Naive thymus-derived CD4-positive, alpha-beta T cell (primary cell): ENCODE results near the gene STT3A. TPM values are rescaled to one million over a fixed set of nuclear protein-coding genes. Genes with fewer than 3 reads are reported as not detected.

Experiments used
- ATAC-seq: fragments of 150-1000 bp; cut with Tn5 transposase; 2 replicates; pipeline ENCODE4 v1.10.0; 2021; ENCODE audit warnings: mild to moderate bottlenecking, moderate library complexity
- CTCF ChIA-PET: fragments of 350-600 bp; sonication (Branson Sonifier 250); formaldehyde crosslinking; loops from one replicate; lab custom pipeline; 2021; ENCODE audit warnings: antibody characterized with exemption; lab: Charles Lee
- POLR2A ChIA-PET: fragments of 350-600 bp; sonication (Branson Sonifier 250); formaldehyde crosslinking; loops from one replicate; lab custom pipeline; 2021; ENCODE audit warnings: antibody characterized with exemption, inconsistent platforms; lab: Charles Lee
- DNase-seq, 9 donors: peaks; one replicate each; pipeline versions ENCODE4 v3.0.0 to v3.0.0-alpha.2; 2020 to 2022; ENCODE audit warnings: mixed read lengths in 1 of 9
- H3K27ac ChIP-seq: one replicate; pipeline ENCODE4 v1.7.0; 2013; ENCODE audit warnings: mild to moderate bottlenecking, low read depth, low read length, moderate library complexity
- H3K27me3 ChIP-seq, 2 donors: one replicate each; pipeline ENCODE4 v1.7.0; 2013; ENCODE audit warnings: low read length in 2 of 2, mild to moderate bottlenecking in 2 of 2, moderate library complexity in 2 of 2; ENCODE audit not compliant: control insufficient read depth in 2 of 2, insufficient read depth in 2 of 2
- H3K36me3 ChIP-seq, 3 experiments: 1 replicate in 2 of 3; 2 replicates in 1 of 3; pipeline ENCODE4 v1.7.0; 2013; ENCODE audit warnings: low read length in 3 of 3, mild to moderate bottlenecking in 3 of 3, moderate library complexity in 1 of 3; ENCODE audit not compliant: insufficient read depth in 3 of 3, control insufficient read depth in 2 of 3
- H3K4me1 ChIP-seq, 2 donors: one replicate each; pipeline ENCODE4 v1.7.0; 2013; ENCODE audit warnings: low read length in 2 of 2, mild to moderate bottlenecking in 2 of 2, moderate library complexity in 1 of 2; ENCODE audit not compliant: control insufficient read depth in 2 of 2, insufficient read depth in 2 of 2
- H3K4me3 ChIP-seq: 2 replicates; pipeline ENCODE4 v1.7.0; 2013; ENCODE audit warnings: mild to moderate bottlenecking, low read length
- H3K9me3 ChIP-seq, 3 experiments: 1 replicate in 2 of 3; 2 replicates in 1 of 3; pipeline ENCODE4 v1.7.0; 2013; ENCODE audit warnings: low read length in 3 of 3; ENCODE audit not compliant: control insufficient read depth in 2 of 3
- H3K27ac Mint-ChIP-seq, 9 donors: one replicate each; pipeline ENCODE4 v1.8.0; 2020 to 2022; ENCODE audit warnings: mixed read lengths in 9 of 9, mild to moderate bottlenecking in 8 of 9, moderate library complexity in 5 of 9, inconsistent platforms in 2 of 9
- H3K27me3 Mint-ChIP-seq, 5 donors: one replicate each; pipeline ENCODE4 v1.8.0; 2021 to 2022; ENCODE audit warnings: mixed read lengths in 5 of 5, mild to moderate bottlenecking in 1 of 5
- H3K36me3 Mint-ChIP-seq, 5 donors: one replicate each; pipeline ENCODE4 v1.8.0; 2020 to 2022; ENCODE audit warnings: mixed read lengths in 5 of 5, mild to moderate bottlenecking in 3 of 5, inconsistent platforms in 1 of 5
- H3K4me1 Mint-ChIP-seq, 7 donors: one replicate each; pipeline ENCODE4 v1.8.0; 2020 to 2022; ENCODE audit warnings: mixed read lengths in 7 of 7, mild to moderate bottlenecking in 3 of 7, inconsistent platforms in 1 of 7
- H3K4me3 Mint-ChIP-seq, 10 donors: one replicate each; pipeline ENCODE4 v1.8.0; 2020 to 2022; ENCODE audit warnings: mild to moderate bottlenecking in 10 of 10, mixed read lengths in 10 of 10, moderate library complexity in 6 of 10, inconsistent platforms in 2 of 10
- H3K9me3 Mint-ChIP-seq, 11 donors: one replicate each; pipeline ENCODE4 v1.8.0; 2020 to 2022; ENCODE audit warnings: mixed read lengths in 11 of 11, mild to moderate bottlenecking in 4 of 11, inconsistent platforms in 1 of 11, moderate library complexity in 1 of 11
- intact Hi-C, 2 donors: fragments of 100-400 bp; cut with micrococcal nuclease; formaldehyde crosslinking; loops; one replicate each; pipeline ENCODE4 v1.15.1; 2023
- polyA plus RNA-seq, 2 donors: library from polyadenylated mRNA; unstranded; fragments of 300-500 nt; fragmentation: Illumina TruSeq; gene quantifications; one replicate each; pipeline ENCODE4 v1.2.3, GENCODE V29; 2021
- total RNA-seq, 6 experiments: library from RNA in 5 of 6; stranded (reverse) in 5 of 6; gene quantifications; 1 replicate in 5 of 6; 2 replicates in 1 of 6; pipeline ENCODE4 v1.2.3 and lab custom pipeline; 2021 to 2026

Gene STT3A
- total and polyA plus RNA-seq, 7 experiments from 2014 or later: 27.3 to 153 (median 60.6) TPM

DNA sequence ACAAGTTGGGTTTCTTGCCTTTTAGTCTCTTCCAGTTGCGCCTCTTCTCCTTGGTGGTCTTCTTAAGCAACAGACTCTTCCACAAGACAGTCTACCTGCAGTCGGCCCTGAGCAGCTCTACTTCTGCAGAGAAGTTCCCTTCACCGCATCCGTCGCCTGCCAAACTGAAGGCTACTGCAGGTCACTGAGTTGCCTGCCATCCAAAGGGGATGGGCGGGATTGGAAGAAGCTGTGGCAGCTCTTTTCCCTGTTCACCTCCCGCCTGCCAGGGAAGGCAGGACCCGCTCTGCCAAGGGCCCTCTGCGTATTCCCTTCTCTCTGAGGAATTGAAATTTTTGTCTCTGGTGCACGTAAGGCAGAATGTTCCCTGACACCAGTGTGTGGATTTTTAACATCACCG lies 9.2 kb upstream of the STT3A start:
- H3K36me3 Mint-ChIP-seq: peaks cover 4 to 36% (median 30%) of the 10 kb centered on the region in 5 donors
- Histone ChIP-seq H3K36me3 (peaks cover 17 to 54% (median 21%) of the 10 kb centered on the region in 3 experiments), H3K4me1 (no peaks in the 10 kb centered on the region), H3K4me3 (no peak overlapping the region), H3K9me3 (no peaks in the 10 kb centered on the region), H3K27me3 (no peaks in the 10 kb centered on the region), H3K27ac (no peak overlapping the region)
- no peaks in the 10 kb centered on the region for H3K9me3 Mint-ChIP-seq
- DNase-seq (no peak), ATAC-seq (no peak)
- H3K27ac Mint-ChIP-seq: no peak overlapping the region
- intact Hi-C loops: no loop called here
- H3K4me1 Mint-ChIP-seq: peaks cover 0 to 4% (median 0%) of the 10 kb centered on the region in 7 donors
- no peaks in the 10 kb centered on the region for H3K27me3 Mint-ChIP-seq
- H3K4me3 Mint-ChIP-seq: no peak overlapping the region
- ChIA-PET CTCF (no interaction called here), POLR2A (interaction anchor here (1.1 to 3.3 kb wide), 3 partner anchors 9 to 43 kb away, joined by 3 to 11 read pairs (median 6); partner anchors contain the start of genes EI24 and STT3A)

DNA sequence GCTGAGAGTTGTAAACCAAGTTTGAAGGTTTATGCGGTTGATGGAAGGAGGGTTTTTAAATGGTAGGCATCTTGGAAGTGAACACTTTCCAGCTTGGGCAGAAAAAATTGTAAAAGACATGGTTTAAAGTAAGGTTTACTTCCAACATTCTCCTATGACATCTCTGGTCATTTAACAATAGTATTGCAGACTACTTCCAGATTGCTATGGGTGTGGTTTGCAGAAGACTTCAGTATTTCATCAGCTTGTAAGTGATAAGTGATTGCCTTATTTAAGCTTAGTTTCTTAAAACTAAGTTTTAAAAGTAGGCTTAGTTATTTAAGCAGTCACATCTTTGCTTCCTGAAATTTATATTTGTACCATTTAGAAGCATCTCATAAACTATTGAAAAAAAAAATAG lies 7.2 kb upstream of the STT3A start:
- POLR2A ChIA-PET: interaction anchor here (0.7 to 1.0 kb wide), 2 partner anchors 15 to 697 kb away, joined by 4 to 5 read pairs; no protein-coding TSS in a partner anchor
- Mint-ChIP-seq H3K4me3 (no peak overlapping the region), H3K9me3 (no peaks in the 10 kb centered on the region), H3K36me3 (peaks cover 0 to 27% (median 20%) of the 10 kb centered on the region in 5 donors), H3K27me3 (no peaks in the 10 kb centered on the region), H3K27ac (no peak overlapping the region), H3K4me1 (peaks cover 0 to 4% (median 0%) of the 10 kb centered on the region in 7 donors)
- Histone ChIP-seq H3K4me3 (no peak overlapping the region), H3K27me3 (no peaks in the 10 kb centered on the region), H3K27ac (no peak overlapping the region), H3K9me3 (no peaks in the 10 kb centered on the region), H3K36me3 (peaks cover 4 to 36% (median 6%) of the 10 kb centered on the region in 3 experiments), H3K4me1 (no peaks in the 10 kb centered on the region)
- CTCF ChIA-PET: no interaction called here
- DNase-seq (no peak), ATAC-seq (no peak)
- intact Hi-C loops: no loop called here

DNA sequence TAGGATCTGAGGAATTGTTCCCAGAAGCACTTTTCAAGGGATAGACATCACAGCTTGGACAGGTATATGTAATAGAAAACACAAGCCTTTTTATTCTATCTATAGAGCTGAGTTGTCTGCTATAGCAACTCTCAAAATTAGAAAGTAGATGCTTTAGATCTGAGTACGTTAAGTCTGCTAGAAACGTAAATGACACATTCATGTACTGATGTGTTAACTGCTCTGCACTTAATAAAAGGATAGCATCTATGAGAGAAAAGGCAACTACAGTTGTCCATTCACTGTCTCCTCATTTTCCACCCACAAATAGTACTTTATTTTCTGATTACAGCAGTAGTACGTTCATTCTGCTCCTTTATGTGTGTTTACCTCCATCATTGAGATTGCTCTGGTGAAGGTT lies 6.0 kb upstream of the STT3A start:
- ChIA-PET CTCF (no interaction called here), POLR2A (no interaction called here)
- Histone ChIP-seq H3K9me3 (no peaks in the 10 kb centered on the region), H3K27ac (no peak overlapping the region), H3K4me3 (no peak overlapping the region), H3K27me3 (no peaks in the 10 kb centered on the region), H3K4me1 (peaks cover 4% of the 10 kb centered on the region in 2 donors), H3K36me3 (peaks cover 3 to 27% (median 6%) of the 10 kb centered on the region in 3 experiments)
- H3K27ac Mint-ChIP-seq: no peak overlapping the region
- H3K9me3 Mint-ChIP-seq: no peaks in the 10 kb centered on the region
- intact Hi-C loops: no loop called here
- ATAC-seq (no peak), DNase-seq (no peak)
- peaks cover 0 to 23% (median 16%) of the 10 kb centered on the region in 5 donors for H3K36me3 Mint-ChIP-seq
- no peaks in the 10 kb centered on the region for H3K27me3 Mint-ChIP-seq
- peaks cover 3 to 8% (median 4%) of the 10 kb centered on the region in 7 donors for H3K4me1 Mint-ChIP-seq
- H3K4me3 Mint-ChIP-seq: no peak overlapping the region

DNA sequence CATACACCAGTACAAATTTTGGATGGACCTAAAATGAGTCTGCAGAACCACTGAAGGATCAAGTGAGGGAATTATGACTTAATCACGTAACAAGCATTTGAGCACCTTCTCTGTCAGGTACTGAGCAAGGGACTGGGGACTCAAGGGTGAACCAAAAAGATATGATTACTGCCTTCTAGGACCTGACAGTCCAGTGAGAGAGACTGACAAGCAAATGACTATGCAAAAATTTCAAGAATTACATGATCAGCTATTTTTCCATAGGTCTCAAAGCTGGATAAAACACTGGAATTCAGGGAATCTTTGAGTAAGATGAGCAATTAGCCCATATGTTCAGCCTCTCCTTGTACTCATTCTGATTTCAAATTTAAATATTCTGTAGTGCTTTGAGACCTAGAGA lies 5.2 kb upstream of the STT3A start:
- DNase-seq (no peak), ATAC-seq (no peak)
- Mint-ChIP-seq H3K27me3 (no peaks in the 10 kb centered on the region), H3K4me3 (no peak overlapping the region), H3K36me3 (peaks cover 0 to 23% (median 16%) of the 10 kb centered on the region in 5 donors), H3K27ac (no peak overlapping the region), H3K9me3 (peaks cover 0 to 2% (median 0%) of the 10 kb centered on the region in 11 donors), H3K4me1 (peaks cover 4 to 14% (median 10%) of the 10 kb centered on the region in 7 donors)
- ChIA-PET CTCF (no interaction called here), POLR2A (no interaction called here)
- intact Hi-C loops: no loop called here
- peaks cover 5 to 6% of the 10 kb centered on the region in 2 donors for H3K4me1 ChIP-seq
- H3K36me3 ChIP-seq: peaks cover 3 to 19% (median 5%) of the 10 kb centered on the region in 3 experiments
- no peak overlapping the region for H3K27ac ChIP-seq
- H3K27me3 ChIP-seq: no peaks in the 10 kb centered on the region
- no peaks in the 10 kb centered on the region for H3K9me3 ChIP-seq
- no peak overlapping the region for H3K4me3 ChIP-seq

GRCh38 chr11:125588505-125588904 lies 4.1 kb upstream of the STT3A start:
- Mint-ChIP-seq H3K4me1 (peaks cover 9 to 24% (median 19%) of the 10 kb centered on the region in 7 donors), H3K4me3 (no peak overlapping the region), H3K27me3 (no peaks in the 10 kb centered on the region), H3K27ac (peak overlapping the region in 4 of 9 donors; percentile 29 to 90 (median 56)), H3K36me3 (peaks cover 0 to 14% (median 11%) of the 10 kb centered on the region in 5 donors), H3K9me3 (peaks cover 0 to 2% (median 0%) of the 10 kb centered on the region in 11 donors)
- H3K36me3 ChIP-seq: peaks cover 0 to 13% (median 0%) of the 10 kb centered on the region in 3 experiments
- peaks cover 9 to 11% of the 10 kb centered on the region in 2 donors for H3K4me1 ChIP-seq
- POLR2A ChIA-PET: interaction anchor here (6.1 kb wide), 1 partner anchor 18 kb away, joined by 104 read pairs; the partner anchor contains the start of gene EI24
- H3K27ac ChIP-seq: no peak overlapping the region
- CTCF ChIA-PET: no interaction called here
- H3K4me3 ChIP-seq: no peak overlapping the region
- intact Hi-C loops: no loop called here
- H3K9me3 ChIP-seq: no peaks in the 10 kb centered on the region
- ATAC-seq (no peak), DNase-seq (no peak)
- H3K27me3 ChIP-seq: no peaks in the 10 kb centered on the region

DNA sequence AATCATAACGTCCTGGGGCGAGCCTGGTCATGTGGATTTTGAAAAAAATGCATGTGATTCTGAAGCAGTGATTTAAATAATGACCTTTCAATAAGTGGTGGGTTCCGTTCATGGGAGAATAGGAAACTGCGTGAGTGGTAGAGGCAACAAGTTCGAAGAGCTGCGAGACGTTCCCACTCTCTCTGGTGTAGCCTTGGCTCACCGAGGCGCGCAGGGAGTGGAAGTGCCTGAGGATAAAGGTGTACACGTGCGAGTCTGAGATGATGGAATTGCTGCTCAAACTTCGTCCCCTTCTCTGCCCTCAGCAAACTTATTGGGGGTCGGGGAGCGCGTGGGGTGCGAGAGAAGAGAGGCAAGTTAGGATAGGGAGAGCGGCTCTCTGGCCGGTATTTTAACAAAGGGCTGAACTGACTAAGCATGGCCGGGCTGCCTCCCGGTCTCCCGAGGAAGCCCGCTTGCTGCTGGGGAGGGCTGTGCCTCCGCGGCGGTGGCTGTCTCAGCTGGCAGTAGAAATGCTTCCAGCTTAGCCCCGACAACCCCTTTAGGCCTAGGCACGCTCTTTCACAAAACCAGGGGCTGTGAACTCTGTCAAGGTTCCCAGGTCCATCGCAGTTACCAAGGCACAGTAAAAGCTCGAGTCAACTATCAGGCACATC lies 875 bp upstream of the STT3A start:
- ATAC-seq (peak; percentile 23), DNase-seq (peak in 4 of 9 donors; percentile 3 to 58 (median 29))
- H3K27ac ChIP-seq: peak overlapping the region; percentile 95
- Mint-ChIP-seq H3K27me3 (no peaks in the 10 kb centered on the region), H3K4me3 (peak overlapping the region; percentile 88 to 99 (median 96)), H3K36me3 (peaks cover 0 to 7% (median 5%) of the 10 kb centered on the region in 5 donors), H3K4me1 (peaks cover 30 to 54% (median 47%) of the 10 kb centered on the region in 7 donors), H3K27ac (peak overlapping the region; percentile 94 to 100 (median 99)), H3K9me3 (peaks cover 0 to 2% (median 0%) of the 10 kb centered on the region in 11 donors)
- no peaks in the 10 kb centered on the region for H3K9me3 ChIP-seq
- CTCF ChIA-PET: interaction anchor here (0.6 to 1.6 kb wide), 4 partner anchors 17 to 173 kb away, joined by 3 to 5 read pairs (median 3); partner anchors contain the start of gene EI24
- H3K4me1 ChIP-seq: peaks cover 13% of the 10 kb centered on the region in 2 donors
- POLR2A ChIA-PET: interaction anchor here (0.6 to 6.1 kb wide), 11 partner anchors 9 to 694 kb away, joined by 3 to 104 read pairs (median 6); partner anchors contain the start of genes CHEK1, DDX25, EI24 and HYLS1
- peaks cover 0 to 16% (median 3%) of the 10 kb centered on the region in 3 experiments for H3K36me3 ChIP-seq
- no peaks in the 10 kb centered on the region for H3K27me3 ChIP-seq
- H3K4me3 ChIP-seq: peak overlapping the region; percentile 83
- intact Hi-C loops: loop anchor here (1.0 to 10.0 kb wide), 18 partner anchors 22 to 969 kb away; partner anchors contain the start of genes CCDC15 (in 2 of the 2), CHEK1 (in 2 of the 2), EI24 (in 2 of the 2) and FAM118B (in 2 of the 2)
